GM18508 (cell line): Measurements from ENCODE around the gene PFN1.

Experiments used
- ATAC-seq: cut with Tn5 transposase; IDR thresholded peaks from one replicate; pipeline ENCODE4 v1.9.1; 2021; ENCODE audit warnings: moderate number of reproducible peaks; ENCODE audit not compliant: insufficient read depth, unreplicated experiment

Gene PFN1

DNA sequence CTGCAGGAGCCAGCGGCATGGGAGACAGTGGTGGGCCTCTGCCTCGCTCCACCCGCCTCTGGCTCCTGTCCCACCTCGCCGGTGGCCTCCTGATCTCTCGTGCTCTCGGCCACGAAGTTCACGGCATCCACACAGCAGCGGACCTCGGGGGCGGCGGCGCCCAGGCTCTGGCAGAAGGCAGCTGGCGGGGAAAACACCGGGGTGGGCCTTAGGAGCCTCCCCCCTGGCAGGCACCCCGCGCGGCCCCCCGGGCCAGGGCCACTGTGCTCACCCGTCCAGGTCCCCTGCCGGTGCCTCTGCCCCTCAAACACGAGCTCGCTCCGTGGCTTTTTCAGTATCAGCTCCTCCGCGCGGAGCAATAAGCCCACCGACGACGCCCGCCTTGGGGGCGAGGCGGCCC is 49.4 kb downstream of the PFN1 start:
- no peak for ATAC-seq

DNA sequence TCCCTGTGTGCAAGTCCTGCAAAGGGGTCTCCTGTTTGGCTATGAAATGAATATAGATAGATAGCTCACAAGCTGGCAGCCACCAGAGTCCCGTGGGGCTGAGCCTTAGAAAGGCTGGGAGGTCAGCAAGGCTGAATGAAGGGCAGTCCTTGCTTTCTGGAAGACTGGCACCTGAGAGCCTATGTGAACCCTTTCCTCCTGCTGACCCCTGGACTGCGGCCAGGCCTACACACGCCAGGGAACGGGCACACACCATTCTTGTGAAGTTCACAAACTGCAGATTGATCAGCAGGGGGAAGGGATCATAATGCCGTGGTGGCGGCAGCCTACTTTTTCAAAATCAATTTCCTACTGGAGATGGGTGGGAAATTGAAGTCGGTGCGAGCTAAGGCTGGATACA is 50.0 kb downstream of the PFN1 start:
- ATAC-seq, result no peak

DNA sequence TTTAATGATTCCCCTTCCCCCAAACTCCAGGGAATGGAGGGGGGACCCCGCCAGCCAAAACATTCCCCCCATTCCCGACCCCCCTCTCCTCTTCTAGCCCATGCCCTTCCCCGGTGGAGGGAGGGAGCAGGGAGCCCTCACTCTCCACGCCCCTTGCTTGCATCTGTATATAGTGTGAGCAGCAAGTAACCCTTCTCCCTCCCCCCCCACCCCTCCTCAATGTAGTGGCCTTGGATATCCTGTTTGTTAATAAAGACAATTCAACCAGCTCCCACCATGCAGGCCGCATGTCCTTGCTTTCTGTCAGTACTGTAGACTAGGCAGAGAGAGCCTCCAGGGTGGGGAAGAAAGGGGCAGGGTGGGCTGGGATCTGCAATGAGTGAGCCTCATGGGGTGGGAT is 50.5 kb downstream of the PFN1 start:
- ATAC-seq, result no peak

DNA sequence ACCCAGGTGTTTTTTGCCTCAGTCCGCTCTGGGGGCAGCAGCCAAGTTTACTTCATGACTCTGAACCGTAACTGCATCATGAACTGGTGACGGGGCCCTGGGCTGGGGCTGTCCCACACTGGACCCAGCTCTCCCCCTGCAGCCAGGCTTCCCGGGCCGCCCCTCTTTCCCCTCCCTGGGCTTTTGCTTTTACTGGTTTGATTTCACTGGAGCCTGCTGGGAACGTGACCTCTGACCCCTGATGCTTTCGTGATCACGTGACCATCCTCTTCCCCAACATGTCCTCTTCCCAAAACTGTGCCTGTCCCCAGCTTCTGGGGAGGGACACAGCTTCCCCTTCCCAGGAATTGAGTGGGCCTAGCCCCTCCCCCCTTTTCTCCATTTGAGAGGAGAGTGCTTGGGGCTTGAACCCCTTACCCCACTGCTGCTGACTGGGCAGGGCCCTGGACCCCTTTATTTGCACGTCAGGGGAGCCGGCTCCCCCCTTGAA is 51.1 kb downstream of the PFN1 start:
- no peak for ATAC-seq

GRCh38 chr17:4896332-4897197 is 51.8 kb downstream of the PFN1 start:
- no peak for ATAC-seq

GRCh38 chr17:4895657-4896331 is 52.5 kb downstream of the PFN1 start:
- no peak for ATAC-seq
